Skeletal muscle satellite cell (primary cell): ENCODE data around the gene CNEP1R1. TPM values are rescaled to one million over a fixed set of nuclear protein-coding genes. Genes with fewer than 3 reads are reported as not detected.

ENCODE experiments used
- H3K27me3 ChIP-seq: 2 replicates; pipeline ENCODE4 v1.7.0; 2013; ENCODE audit warnings: low read length; ENCODE audit not compliant: control insufficient read depth, insufficient read depth
- H3K36me3 ChIP-seq: 2 replicates; pipeline ENCODE4 v1.7.0; 2013; ENCODE audit warnings: mild to moderate bottlenecking, control low read depth, low read length; ENCODE audit not compliant: insufficient read depth
- H3K4me1 ChIP-seq: 2 replicates; pipeline ENCODE4 v1.7.0; 2013; ENCODE audit warnings: low read length; ENCODE audit not compliant: control insufficient read depth, insufficient read depth
- H3K4me2 ChIP-seq: 2 replicates; pipeline ENCODE4 v1.7.0; 2013; ENCODE audit warnings: mild to moderate bottlenecking, low read length
- H3K4me3 ChIP-seq: 2 replicates; pipeline ENCODE4 v1.7.0; 2013; ENCODE audit warnings: low read length
- H3K9ac ChIP-seq: 2 replicates; pipeline ENCODE4 v1.7.0; 2013; ENCODE audit warnings: mild to moderate bottlenecking, low read depth, low read length, moderate library complexity
- H3K9me3 ChIP-seq: replicated peaks from 2 replicates; pipeline ENCODE4 v1.7.0; 2013; ENCODE audit warnings: mild to moderate bottlenecking, control low read depth, low read length
- total RNA-seq: library from RNA; depleted of rRNA; stranded (reverse); fragments of >200 nt; gene quantifications from 2 replicates; pipeline ENCODE4 v1.2.3, GENCODE V29; 2012; rRNA removed

The CNEP1R1 gene
- total RNA-seq: 20.3 and 26.2 TPM in 2 replicates

- peak within 1 kb of the TSS; percentile 88 for H3K4me2 ChIP-seq
- H3K27me3 ChIP-seq: peaks cover 19% of the 10 kb centered on the region
- peaks cover 7% of the 10 kb centered on the region for H3K4me1 ChIP-seq
- H3K9me3 ChIP-seq: no peaks in the 10 kb centered on the region
- peak within 1 kb of the TSS; percentile 92 for H3K9ac ChIP-seq
- H3K4me3 ChIP-seq: peak within 1 kb of the TSS; percentile 90
- H3K36me3 ChIP-seq: peaks cover 12% of the 10 kb centered on the region
Measured at GRCh38 chr16:50024684-50025536, at the start of gene CNEP1R1. TSS of gene CNEP1R1 (plus strand) at chr16:50025225. CDS start at chr16:50025316, 91 bp downstream.

- no peaks in the 10 kb centered on the region for H3K4me1 ChIP-seq
- H3K36me3 ChIP-seq: no peaks in the 10 kb centered on the region
- H3K4me2 ChIP-seq: no peak overlapping the region
- no peaks in the 10 kb centered on the region for H3K9me3 ChIP-seq
- no peak overlapping the region for H3K9ac ChIP-seq
- H3K4me3 ChIP-seq: no peak overlapping the region
- H3K27me3 ChIP-seq: peaks cover 9% of the 10 kb centered on the region
Measured at GRCh38 chr16:49977427-49977826, 47.6 kb upstream of the CNEP1R1 start.

GRCh38 chr16:49978569-49979326, 46.3 kb upstream of the CNEP1R1 start:
- no peaks in the 10 kb centered on the region for H3K36me3 ChIP-seq
- H3K4me1 ChIP-seq: no peaks in the 10 kb centered on the region
- H3K9ac ChIP-seq: no peak overlapping the region
- no peaks in the 10 kb centered on the region for H3K27me3 ChIP-seq
- H3K4me2 ChIP-seq: no peak overlapping the region
- H3K4me3 ChIP-seq: no peak overlapping the region
- H3K9me3 ChIP-seq: no peaks in the 10 kb centered on the region

- Histone ChIP-seq H3K4me2 (no peak overlapping the region), H3K27me3 (no peaks in the 10 kb centered on the region), H3K4me1 (no peaks in the 10 kb centered on the region)
Measured at GRCh38 chr16:49980166-49980565, 44.9 kb upstream of the CNEP1R1 start.

GRCh38 chr16:49986351-49987124, 38.5 kb upstream of the CNEP1R1 start:
- Histone ChIP-seq H3K4me2 (peak overlapping the region; percentile 25), H3K4me1 (no peaks in the 10 kb centered on the region), H3K27me3 (no peaks in the 10 kb centered on the region), H3K9ac (no peak overlapping the region), H3K9me3 (no peaks in the 10 kb centered on the region), H3K4me3 (no peak overlapping the region), H3K36me3 (no peaks in the 10 kb centered on the region)

More at GRCh38 chr16:49980166-49980565, 44.9 kb upstream of the CNEP1R1 start:
- Histone ChIP-seq H3K9ac (no peak overlapping the region), H3K9me3 (no peaks in the 10 kb centered on the region), H3K4me3 (no peak overlapping the region), H3K36me3 (no peaks in the 10 kb centered on the region)

GRCh38 chr16:49987381-49987780, 37.6 kb upstream of the CNEP1R1 start:
- Histone ChIP-seq H3K9me3 (no peaks in the 10 kb centered on the region), H3K27me3 (no peaks in the 10 kb centered on the region), H3K4me1 (no peaks in the 10 kb centered on the region), H3K4me3 (no peak overlapping the region), H3K4me2 (no peak overlapping the region), H3K9ac (no peak overlapping the region), H3K36me3 (no peaks in the 10 kb centered on the region)

- Histone ChIP-seq H3K4me3 (no peak overlapping the region), H3K9ac (no peak overlapping the region), H3K9me3 (no peaks in the 10 kb centered on the region), H3K36me3 (no peaks in the 10 kb centered on the region), H3K4me2 (no peak overlapping the region), H3K27me3 (peaks cover 13% of the 10 kb centered on the region), H3K4me1 (no peaks in the 10 kb centered on the region)
Measured at GRCh38 chr16:49992825-49993224, 32.2 kb upstream of the CNEP1R1 start.

- H3K4me3 ChIP-seq: no peak overlapping the region
- H3K4me2 ChIP-seq: no peak overlapping the region
Measured at GRCh38 chr16:49993579-49993978, 31.4 kb upstream of the CNEP1R1 start.

GRCh38 chr16:49994006-49994405, 31.0 kb upstream of the CNEP1R1 start:
- H3K9me3 ChIP-seq: no peaks in the 10 kb centered on the region
- H3K4me2 ChIP-seq: no peak overlapping the region
- no peak overlapping the region for H3K4me3 ChIP-seq
- no peak overlapping the region for H3K9ac ChIP-seq
- H3K4me1 ChIP-seq: no peaks in the 10 kb centered on the region
- peaks cover 13% of the 10 kb centered on the region for H3K27me3 ChIP-seq
- no peaks in the 10 kb centered on the region for H3K36me3 ChIP-seq

More at GRCh38 chr16:49993579-49993978, 31.4 kb upstream of the CNEP1R1 start:
- Histone ChIP-seq H3K9me3 (no peaks in the 10 kb centered on the region), H3K9ac (no peak overlapping the region), H3K4me1 (no peaks in the 10 kb centered on the region), H3K27me3 (peaks cover 13% of the 10 kb centered on the region), H3K36me3 (no peaks in the 10 kb centered on the region)

- Histone ChIP-seq H3K9me3 (no peaks in the 10 kb centered on the region), H3K4me2 (no peak overlapping the region), H3K9ac (no peak overlapping the region), H3K36me3 (no peaks in the 10 kb centered on the region), H3K27me3 (peaks cover 16% of the 10 kb centered on the region), H3K4me3 (no peak overlapping the region), H3K4me1 (no peaks in the 10 kb centered on the region)
Measured at GRCh38 chr16:49995720-49996119, 29.3 kb upstream of the CNEP1R1 start.

GRCh38 chr16:49997721-49998251, 27.2 kb upstream of the CNEP1R1 start:
- Histone ChIP-seq H3K9ac (no peak overlapping the region), H3K9me3 (no peaks in the 10 kb centered on the region), H3K27me3 (peaks cover 16% of the 10 kb centered on the region), H3K4me1 (no peaks in the 10 kb centered on the region), H3K4me2 (no peak overlapping the region), H3K36me3 (no peaks in the 10 kb centered on the region), H3K4me3 (no peak overlapping the region)
